ENCODE results near the gene RASSF6. TPM values are rescaled to one million over a fixed set of nuclear protein-coding genes. Genes with fewer than 3 reads are reported as not detected.

The RASSF6 gene
- total RNA-seq, 1 experiment from 2014 or later = 0.22 TPM

- H3K79me1 ChIP-seq (ENCODE audit: insufficient read depth, low read depth, low read length, poor library complexity, severe bottlenecking) = no peaks in the 10 kb centered on the region
- no peak overlapping the region for H3K4ac ChIP-seq (ENCODE audit: low read depth, low read length)
- H2AFZ ChIP-seq (ENCODE audit: low read length) = no peak overlapping the region
- H2BK12ac ChIP-seq (ENCODE audit: insufficient read length, low read depth, low read length) = no peak overlapping the region
- no peak overlapping the region for H3K23ac ChIP-seq (ENCODE audit: insufficient read length, low read depth, low read length)
- no peak overlapping the region for H3T11ph ChIP-seq (ENCODE audit: low read length)
- H2BK15ac ChIP-seq (ENCODE audit: low read depth, low read length) = no peak overlapping the region
- H2BK120ac ChIP-seq (ENCODE audit: low read depth, low read length, poor library complexity, severe bottlenecking) = no peak overlapping the region
- H3K27ac ChIP-seq (ENCODE audit: insufficient read length, low read depth, low read length) = no peak overlapping the region
- Mint-ChIP-seq H3K36me3 (ENCODE audit: insufficient read depth in 1 of 3, low read depth in 3 of 3) (no peaks in the 10 kb centered on the region), H3K4me3 (no peak overlapping the region), H3K27ac (no peak overlapping the region), H3K4me1 (peaks cover 6 to 16% of the 10 kb centered on the region in 2 experiments), H3K9me3 (no peaks in the 10 kb centered on the region; a peak in 1 of 5 replicates), H3K27me3 (ENCODE audit: low read depth) (peaks cover 7% of the 10 kb centered on the region)
- no CpG with 5 or more reads among the region's 1 CpG for WGBS (ENCODE audit: extremely low coverage, insufficient read length, low lambda C conversion rate)
- H4K5ac ChIP-seq (ENCODE audit: insufficient read length, low read depth, low read length) = no peak overlapping the region
- H3K9ac ChIP-seq (ENCODE audit: extremely low read depth, insufficient read length, low read length) = no peak overlapping the region
- H3K4me1 ChIP-seq (ENCODE audit: insufficient read depth, low read length) = peaks cover 4% of the 10 kb centered on the region; the same call in 1 of the 2 replicates
- no peak overlapping the region for H3K4me2 ChIP-seq (ENCODE audit: insufficient read depth, insufficient read length, low read length)
- H3K14ac ChIP-seq (ENCODE audit: insufficient read depth, low read length) = no peak overlapping the region
- H4K8ac ChIP-seq (replicated peaks; ENCODE audit: insufficient read length, low read depth, low read length) = no peak overlapping the region
- no peak overlapping the region for H3K18ac ChIP-seq (ENCODE audit: insufficient read length, low read depth, low read length)
- H3K23me2 ChIP-seq (ENCODE audit: insufficient read length, low read depth, low read length, poor library complexity, severe bottlenecking) = no peaks in the 10 kb centered on the region
- TF ChIP-seq, protein P1, sequence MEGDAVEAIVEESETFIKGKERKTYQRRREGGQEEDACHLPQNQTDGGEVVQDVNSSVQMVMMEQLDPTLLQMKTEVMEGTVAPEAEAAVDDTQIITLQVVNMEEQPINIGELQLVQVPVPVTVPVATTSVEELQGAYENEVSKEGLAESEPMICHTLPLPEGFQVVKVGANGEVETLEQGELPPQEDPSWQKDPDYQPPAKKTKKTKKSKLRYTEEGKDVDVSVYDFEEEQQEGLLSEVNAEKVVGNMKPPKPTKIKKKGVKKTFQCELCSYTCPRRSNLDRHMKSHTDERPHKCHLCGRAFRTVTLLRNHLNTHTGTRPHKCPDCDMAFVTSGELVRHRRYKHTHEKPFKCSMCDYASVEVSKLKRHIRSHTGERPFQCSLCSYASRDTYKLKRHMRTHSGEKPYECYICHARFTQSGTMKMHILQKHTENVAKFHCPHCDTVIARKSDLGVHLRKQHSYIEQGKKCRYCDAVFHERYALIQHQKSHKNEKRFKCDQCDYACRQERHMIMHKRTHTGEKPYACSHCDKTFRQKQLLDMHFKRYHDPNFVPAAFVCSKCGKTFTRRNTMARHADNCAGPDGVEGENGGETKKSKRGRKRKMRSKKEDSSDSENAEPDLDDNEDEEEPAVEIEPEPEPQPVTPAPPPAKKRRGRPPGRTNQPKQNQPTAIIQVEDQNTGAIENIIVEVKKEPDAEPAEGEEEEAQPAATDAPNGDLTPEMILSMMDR (conservative IDR thresholded peaks at IDR 0.05) = no peak
- no peak overlapping the region for H3K56ac ChIP-seq (ENCODE audit: insufficient read length, low read depth, low read length)
- H2BK5ac ChIP-seq (ENCODE audit: insufficient read length, low read length) = no peak overlapping the region
- no peak overlapping the region for H2AK5ac ChIP-seq (ENCODE audit: insufficient read length, low read length)
- H4K91ac ChIP-seq (ENCODE audit: insufficient read length, low read depth, low read length) = no peak overlapping the region
- H3K27me3 ChIP-seq (ENCODE audit: insufficient read depth, low read length) = no peaks in the 10 kb centered on the region
- no peak for DNase-seq
- no peaks in the 10 kb centered on the region for H3K9me3 ChIP-seq (ENCODE audit: control insufficient read depth, low read depth, low read length)
- no peaks in the 10 kb centered on the region for H4K20me1 ChIP-seq (ENCODE audit: control insufficient read depth, insufficient read depth, insufficient read length)
- H3K79me2 ChIP-seq (ENCODE audit: insufficient read depth, low read length) = no peaks in the 10 kb centered on the region
- no peak overlapping the region for H2BK20ac ChIP-seq (ENCODE audit: low read depth, low read length, poor library complexity, severe bottlenecking)
Observed at GRCh38 chr4:73664470-73664869, 44.2 kb upstream of the RASSF6 start.
